ENCODE results near the gene LRCH1. TPM values are rescaled to one million over a fixed set of nuclear protein-coding genes. Genes with fewer than 3 reads are reported as not detected.

Gene LRCH1
- total and polyA plus RNA-seq, 2 experiments from 2014 or later = 3.9 to 9.2 TPM

DNA sequence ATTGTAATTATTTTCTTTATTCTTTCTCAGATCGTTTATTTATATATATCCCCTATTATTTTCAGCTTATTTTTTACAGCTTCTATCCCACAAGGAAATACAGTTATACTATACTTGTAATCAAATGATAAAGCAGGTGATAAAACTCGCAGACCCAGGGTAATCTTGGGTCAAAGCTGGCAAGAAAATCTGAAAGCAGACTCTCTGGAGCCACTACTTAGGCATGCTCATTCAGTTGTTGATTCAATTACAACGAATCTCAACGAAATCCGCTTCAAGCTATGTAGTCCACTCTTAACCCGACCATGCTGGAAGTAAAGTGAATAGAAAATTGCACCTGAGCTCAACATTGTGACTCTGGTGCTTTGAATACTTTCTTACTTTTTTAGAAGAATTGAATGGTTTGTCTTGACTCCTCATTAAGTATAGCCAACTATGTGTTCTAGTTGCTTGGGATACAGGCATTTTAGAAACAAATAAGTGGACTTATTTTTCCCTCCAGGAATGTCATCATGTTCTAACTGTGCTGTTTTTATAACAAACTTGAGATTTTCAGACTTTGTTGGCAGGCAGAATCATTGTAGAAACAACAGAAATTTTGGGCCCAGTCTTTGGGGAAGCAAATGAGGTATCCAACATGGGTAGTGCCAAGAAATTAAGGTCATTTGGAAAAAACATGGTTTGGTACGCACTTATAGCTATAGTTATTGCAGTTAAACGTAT is 222.6 kb downstream of the LRCH1 start:
- no peak overlapping the region for H3K4me2 ChIP-seq
- Mint-ChIP-seq H3K27ac (no peak overlapping the region), H3K4me3 (no peak overlapping the region), H3K36me3 (ENCODE audit: low read depth) (peaks cover 25% of the 10 kb centered on the region; the same call in 2 of the 3 replicates), H3K4me1 (no peaks in the 10 kb centered on the region), H3K27me3 (ENCODE audit: insufficient read depth, low read depth, poor library complexity) (peaks cover 1% of the 10 kb centered on the region), H3K9me3 (no peaks in the 10 kb centered on the region)
- no peaks in the 10 kb centered on the region for H3K9me2 ChIP-seq (ENCODE audit: insufficient read depth)
- H2AFZ ChIP-seq = no peak overlapping the region
- no peaks in the 10 kb centered on the region for H4K20me1 ChIP-seq (replicated peaks; ENCODE audit: insufficient read depth)
- no peak overlapping the region for H3K4me3 ChIP-seq
- no peak for ATAC-seq
- peaks cover 11% of the 10 kb centered on the region; the same call in 1 of the 2 replicates for H3K36me3 ChIP-seq (ENCODE audit: insufficient read depth)
- H3K4me1 ChIP-seq (ENCODE audit: insufficient read depth) = no peaks in the 10 kb centered on the region
- H3F3A ChIP-seq (replicated peaks; ENCODE audit: low read depth) = no peaks in the 10 kb centered on the region
- DNase-seq (ENCODE audit: low spot score) = no peak
- H3K27ac ChIP-seq (ENCODE audit: low read depth) = no peak overlapping the region
- TF ChIP-seq, protein P1, sequence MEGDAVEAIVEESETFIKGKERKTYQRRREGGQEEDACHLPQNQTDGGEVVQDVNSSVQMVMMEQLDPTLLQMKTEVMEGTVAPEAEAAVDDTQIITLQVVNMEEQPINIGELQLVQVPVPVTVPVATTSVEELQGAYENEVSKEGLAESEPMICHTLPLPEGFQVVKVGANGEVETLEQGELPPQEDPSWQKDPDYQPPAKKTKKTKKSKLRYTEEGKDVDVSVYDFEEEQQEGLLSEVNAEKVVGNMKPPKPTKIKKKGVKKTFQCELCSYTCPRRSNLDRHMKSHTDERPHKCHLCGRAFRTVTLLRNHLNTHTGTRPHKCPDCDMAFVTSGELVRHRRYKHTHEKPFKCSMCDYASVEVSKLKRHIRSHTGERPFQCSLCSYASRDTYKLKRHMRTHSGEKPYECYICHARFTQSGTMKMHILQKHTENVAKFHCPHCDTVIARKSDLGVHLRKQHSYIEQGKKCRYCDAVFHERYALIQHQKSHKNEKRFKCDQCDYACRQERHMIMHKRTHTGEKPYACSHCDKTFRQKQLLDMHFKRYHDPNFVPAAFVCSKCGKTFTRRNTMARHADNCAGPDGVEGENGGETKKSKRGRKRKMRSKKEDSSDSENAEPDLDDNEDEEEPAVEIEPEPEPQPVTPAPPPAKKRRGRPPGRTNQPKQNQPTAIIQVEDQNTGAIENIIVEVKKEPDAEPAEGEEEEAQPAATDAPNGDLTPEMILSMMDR (conservative IDR thresholded peaks at IDR 0.05; ENCODE audit: low read depth in 2 of 2) = no peak
- TF ChIP-seq EZH2phosphoT487 (IDR thresholded peaks at IDR 0.05; ENCODE audit: unreplicated experiment) (no peak), REST (IDR thresholded peaks at IDR 0.05; ENCODE audit: unreplicated experiment) (no peak), ZNF462 (CRISPR knock-in tag; IDR thresholded peaks at IDR 0.05) (no peak), ZNF114 (CRISPR knock-in tag; IDR thresholded peaks at IDR 0.05) (no peak), POLR2AphosphoS5 (IDR thresholded peaks at IDR 0.05; ENCODE audit: low read depth) (no peak), EZH2 (IDR thresholded peaks at IDR 0.05; ENCODE audit: low read depth, unreplicated experiment) (no peak)
- TF ChIP-seq, protein P2, sequence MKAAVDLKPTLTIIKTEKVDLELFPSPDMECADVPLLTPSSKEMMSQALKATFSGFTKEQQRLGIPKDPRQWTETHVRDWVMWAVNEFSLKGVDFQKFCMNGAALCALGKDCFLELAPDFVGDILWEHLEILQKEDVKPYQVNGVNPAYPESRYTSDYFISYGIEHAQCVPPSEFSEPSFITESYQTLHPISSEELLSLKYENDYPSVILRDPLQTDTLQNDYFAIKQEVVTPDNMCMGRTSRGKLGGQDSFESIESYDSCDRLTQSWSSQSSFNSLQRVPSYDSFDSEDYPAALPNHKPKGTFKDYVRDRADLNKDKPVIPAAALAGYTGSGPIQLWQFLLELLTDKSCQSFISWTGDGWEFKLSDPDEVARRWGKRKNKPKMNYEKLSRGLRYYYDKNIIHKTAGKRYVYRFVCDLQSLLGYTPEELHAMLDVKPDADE (IDR thresholded peaks at IDR 0.05) = no peak
- H3K79me2 ChIP-seq (replicated peaks; ENCODE audit: insufficient read depth) = no peaks in the 10 kb centered on the region
- H3K27me3 ChIP-seq (ENCODE audit: insufficient read depth) = no peaks in the 10 kb centered on the region
